Stimulated activated naive CD4-positive, alpha-beta T cell (primary cell): ENCODE data around the gene CEBPG.

Experiments used
- DNase-seq, 6 experiments: peaks; one replicate each; lab custom pipeline; 2025; lab: John Stamatoyannopoulos, UW

The CEBPG gene

DNA sequence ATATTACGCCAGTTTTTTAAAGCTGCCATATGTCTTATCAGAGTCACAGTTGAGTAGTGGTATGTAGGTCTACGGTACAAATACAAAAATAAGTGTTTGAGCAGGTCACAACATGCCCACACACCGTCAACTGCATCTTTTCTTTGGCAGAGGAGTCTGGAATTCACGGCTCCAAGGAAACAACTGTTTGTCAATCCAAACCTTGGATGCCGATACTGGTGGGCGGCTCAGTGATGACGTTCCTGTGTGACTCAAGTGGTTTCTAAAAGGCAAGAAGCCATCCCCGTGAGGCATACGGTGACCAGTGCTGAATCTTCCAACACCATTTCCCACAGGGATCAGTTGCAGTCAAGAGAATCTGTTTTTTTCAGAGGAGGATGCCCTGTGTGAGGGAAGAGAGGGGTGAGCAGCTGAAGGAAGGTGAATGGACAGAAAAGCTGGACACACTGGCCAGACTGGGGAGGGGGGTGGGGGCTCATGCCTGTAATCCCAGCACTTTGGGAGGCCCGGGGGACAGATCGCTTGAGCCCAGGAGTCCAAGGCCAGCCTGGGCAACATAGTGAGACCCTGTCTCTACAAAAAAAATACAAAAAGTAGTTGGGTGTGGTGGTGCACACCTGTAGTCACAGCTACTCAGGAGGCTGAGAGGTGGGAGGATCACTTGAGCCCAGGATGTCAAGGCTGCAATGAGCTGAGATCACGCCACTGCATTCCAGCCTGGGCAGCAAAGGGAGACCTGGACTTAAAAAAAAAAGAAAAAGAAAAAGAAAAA lies 22.8 kb upstream of the CEBPG start:
- no peak for DNase-seq

DNA sequence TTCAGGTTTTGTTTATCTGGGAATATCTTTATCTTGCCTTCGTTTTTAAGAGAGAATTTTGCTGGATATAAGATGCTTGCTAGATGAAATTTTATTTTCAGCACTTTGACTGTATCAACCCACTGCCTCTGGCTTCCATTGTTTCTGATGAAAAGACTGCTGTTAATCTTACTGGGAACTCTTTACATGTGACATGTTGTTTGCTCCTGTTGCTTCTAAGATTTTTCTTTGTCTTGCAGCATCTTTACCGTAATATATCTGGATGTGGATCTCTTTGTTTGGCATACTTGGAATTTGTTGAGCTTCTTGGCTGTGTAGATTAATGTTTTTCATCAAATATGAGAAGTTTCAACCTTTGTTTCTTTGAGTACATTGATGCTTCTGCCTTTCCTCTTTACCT lies 18.0 kb upstream of the CEBPG start:
- no peak for DNase-seq

DNA sequence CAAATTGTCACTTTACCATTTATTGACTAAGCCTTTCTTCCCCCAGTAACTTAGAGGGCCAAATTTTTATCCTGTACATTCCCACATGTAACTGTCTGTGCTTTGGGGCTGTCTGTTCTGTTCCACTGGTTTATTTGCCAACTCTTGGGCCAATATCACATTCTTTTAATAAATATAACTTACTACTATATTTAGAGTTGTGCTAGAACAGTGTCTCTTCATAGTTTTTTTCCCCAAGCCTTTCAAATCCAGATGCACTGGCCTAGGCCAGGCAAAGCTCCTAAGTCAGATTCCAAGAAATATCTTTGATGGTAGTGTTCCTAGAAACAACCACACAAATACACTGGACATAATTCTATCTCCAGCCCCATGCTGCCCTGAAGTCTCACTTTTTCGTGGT lies 16.0 kb upstream of the CEBPG start:
- DNase-seq = no peak

DNA sequence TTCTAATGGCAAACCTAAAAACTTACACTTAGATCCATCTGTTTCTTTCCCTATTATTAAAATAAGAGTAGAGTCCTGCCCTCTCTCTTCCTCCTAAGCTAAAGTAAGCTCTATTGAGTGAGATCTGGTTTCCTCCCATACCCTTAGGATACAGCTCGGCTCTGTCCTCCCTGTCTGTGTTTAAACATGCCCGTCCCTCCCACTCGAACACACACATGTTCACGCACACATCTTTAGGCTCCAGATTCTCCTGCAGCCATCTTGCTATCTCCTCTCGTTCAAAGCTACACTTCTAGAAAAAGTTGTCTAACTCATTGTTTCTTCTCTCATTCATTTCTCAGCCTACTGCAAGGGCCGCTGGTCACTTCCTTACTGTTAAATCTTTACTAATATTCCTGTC lies 15.1 kb upstream of the CEBPG start:
- DNase-seq = no peak

DNA sequence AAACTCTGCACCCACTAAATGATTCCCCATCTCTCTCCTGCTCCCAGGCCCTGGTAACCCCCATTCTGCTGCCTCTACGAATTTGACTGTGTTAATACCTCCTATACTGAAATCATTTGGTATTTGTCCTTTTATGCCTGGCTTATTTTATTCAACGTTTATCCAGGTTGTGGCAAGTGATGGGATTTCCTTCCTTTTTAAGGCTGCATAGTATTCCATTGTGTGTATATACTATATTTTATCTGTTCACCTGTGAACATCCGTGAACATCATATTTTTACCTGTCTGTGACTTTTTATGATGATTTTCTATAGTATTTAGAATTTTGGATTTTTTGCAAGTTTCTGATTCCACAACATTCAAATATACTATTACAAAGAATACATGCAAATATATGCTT lies 13.9 kb upstream of the CEBPG start:
- no peak for DNase-seq

DNA sequence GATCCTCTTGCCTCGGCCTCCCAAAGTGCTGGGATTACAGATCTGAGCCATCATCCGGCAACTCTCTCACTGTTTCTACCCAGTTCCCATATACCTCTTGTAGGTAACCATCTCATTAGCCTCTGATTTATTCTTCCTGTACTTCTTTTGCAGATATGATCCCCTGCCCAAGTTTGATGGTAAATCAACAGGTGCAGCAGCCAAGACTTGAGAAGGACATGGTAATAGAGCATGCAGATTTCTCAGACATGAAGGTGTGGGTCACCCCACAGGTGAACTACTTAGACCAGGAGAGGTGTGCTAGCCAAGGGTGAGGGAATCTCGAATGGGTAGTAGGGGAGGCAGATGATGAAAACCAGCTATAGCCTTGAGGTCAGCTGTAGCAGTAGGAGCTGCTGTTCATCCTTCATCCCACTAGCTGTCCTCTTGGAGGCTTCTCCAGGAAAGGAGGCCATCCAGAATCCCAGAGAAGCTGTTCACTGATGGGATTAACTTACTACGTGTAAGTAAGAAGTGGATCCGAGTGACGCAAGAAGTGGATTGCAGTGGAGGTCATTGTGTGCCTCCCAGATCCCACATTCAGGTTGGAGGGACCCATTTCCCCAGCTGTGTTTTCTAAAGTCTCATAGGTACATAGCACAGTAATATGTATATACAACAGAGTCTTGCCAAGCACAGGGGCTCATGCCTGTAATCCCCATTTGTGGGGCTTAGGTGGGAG lies 10.8 kb upstream of the CEBPG start:
- DNase-seq = no peak

DNA sequence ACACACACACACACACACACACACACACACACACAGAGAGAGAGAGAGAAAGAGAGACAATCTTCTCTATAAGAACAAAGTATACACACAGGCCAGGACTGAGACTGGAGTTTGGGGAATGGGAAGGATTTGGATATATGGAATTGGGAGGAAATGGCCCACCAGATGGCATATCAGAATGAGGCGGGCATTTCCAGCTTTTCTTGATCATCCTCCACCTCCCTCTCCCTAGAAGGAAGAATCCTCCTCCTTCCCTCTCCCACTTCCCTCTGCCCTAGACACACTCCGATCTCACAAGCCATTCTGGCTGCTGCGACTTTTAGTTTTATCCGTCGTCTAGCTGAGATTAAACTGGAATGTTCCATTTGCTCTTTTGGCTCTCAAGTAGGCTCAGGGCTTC lies 10.0 kb upstream of the CEBPG start:
- no peak for DNase-seq

DNA sequence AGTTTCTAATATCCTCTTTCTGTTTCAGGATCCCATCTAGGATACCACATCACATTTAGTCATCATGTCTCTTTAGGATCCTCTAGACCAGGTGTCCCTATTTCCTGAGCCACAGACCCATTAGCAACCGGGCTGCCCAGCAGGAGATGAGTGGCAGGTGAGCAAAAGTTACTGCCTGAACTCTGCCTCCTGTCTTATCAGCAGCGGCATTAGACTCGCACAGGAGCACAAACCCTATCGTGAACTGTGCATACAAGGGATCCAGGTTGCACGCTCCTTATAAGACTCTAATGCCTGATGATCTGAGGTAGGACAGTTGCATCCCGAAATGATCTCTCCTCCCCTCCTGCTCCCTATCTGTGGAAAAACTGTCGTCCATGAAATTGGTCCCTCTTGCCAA lies 7.8 kb upstream of the CEBPG start:
- no peak for DNase-seq

DNA sequence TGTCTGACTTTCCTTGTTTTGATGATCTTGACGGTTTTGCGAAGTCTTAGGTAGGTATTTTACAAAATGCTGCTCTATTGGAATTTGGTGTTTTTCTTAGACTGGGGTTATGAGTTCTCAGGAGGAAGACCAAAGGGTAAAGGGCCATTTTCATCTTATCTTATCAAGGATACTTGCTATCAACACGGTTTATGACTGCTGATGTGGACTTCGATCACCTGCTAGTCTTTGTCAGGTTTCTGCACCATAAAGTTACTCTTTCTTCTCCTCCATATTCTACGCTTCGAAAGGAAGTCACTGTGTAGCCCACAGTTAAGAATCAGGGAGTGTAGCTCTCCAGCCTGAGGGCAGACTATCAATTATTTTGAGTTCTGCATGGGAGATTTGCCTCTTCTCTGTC lies 7.4 kb upstream of the CEBPG start:
- DNase-seq = no peak

DNA sequence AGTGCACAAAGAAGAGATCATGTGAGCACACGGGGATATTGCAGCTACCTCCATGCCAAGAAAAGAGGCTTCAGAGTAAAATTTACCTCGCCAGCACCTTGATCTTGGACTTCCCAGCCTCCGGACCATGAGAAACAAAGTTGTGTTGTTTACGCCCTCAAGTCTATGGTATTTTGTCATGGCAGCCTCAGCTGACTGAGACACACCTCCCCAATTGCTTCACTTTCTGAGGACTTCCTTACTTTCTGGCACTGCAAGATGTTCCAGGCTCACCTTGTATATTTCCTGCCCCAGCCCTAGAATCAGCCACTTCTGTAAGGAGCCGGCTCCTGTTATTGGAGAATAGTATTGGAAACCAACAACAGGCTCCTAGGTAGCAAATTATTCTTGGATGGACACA lies 6.6 kb upstream of the CEBPG start:
- DNase-seq = no peak

DNA sequence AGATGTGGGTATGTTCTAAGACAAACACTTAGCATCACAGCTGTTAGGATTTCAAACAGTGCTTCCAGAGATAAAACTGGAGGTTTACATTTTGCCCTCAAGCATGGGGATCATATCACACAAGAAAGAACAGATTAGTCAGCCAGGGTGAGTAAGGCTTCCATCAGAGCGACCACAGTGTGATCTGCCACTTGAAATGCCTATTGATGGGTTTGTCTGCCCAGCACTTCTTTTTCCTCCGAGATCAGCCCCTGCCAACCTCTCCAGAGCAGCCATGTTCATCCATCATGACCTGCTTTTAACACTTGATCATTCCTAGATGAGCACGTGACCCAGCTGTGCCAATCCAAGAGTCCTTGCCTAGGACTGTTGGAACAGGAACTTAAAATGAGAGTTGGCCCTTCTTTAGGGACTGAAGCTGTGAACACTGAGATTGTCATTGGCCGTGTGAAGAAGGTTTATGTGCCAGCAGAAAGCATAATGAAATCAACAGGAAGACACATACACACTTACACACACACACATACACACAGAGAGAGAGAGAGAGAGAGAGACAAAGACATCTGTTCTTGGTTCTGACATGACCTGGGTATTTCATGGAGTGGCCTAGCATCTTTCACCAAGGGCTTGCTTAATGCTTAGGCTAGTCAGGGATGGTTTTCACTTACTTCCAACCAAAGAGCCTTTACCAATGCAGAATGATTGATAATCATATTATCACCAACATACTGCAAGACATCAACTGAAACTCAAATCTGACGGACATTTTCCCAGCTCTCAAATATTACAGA lies 5.2 kb upstream of the CEBPG start:
- DNase-seq = no peak

DNA sequence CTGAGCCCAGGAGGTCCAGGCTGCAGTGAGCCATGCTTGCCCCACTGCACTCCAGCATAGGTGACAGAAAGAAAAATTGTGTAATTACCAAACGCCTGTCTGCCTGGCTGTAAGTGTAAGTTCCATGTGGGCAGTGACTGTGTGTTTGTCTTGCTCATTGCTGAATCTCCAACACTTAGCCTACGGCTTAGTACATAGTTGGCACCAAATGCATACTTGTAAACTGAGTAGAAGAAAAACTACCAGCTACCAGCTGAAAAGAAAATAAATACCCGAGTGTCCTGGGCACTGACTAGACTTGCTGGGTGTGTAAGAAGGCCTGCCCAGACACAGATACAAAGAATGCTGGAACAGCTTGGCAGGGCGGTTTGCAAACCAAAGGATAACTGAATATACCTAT lies 2.7 kb upstream of the CEBPG start:
- DNase-seq = no peak

DNA sequence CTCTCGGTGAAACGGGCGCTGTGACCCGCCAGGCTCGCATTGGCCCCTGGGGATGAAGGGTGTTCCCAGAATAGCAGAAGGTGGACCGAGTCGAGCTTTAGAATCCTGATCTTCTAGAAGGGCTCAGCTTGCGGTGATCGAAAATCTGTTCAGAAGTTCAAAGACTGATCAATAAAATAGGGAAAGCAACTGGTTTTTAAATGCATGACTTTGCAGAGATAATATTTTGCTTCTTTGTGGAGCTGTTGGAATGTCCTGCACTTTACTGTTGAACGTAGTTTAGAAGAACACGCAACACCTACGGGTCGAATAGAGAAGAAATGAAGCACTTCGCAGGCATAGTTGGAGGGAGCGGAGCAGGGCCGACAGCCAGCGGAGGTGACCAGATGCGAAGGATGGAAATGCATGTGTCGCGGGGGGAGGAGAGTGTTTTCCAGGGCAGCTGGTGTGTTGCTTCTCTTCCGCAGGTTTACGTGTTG lies 766 bp downstream of the CEBPG start:
- no peak for DNase-seq

DNA sequence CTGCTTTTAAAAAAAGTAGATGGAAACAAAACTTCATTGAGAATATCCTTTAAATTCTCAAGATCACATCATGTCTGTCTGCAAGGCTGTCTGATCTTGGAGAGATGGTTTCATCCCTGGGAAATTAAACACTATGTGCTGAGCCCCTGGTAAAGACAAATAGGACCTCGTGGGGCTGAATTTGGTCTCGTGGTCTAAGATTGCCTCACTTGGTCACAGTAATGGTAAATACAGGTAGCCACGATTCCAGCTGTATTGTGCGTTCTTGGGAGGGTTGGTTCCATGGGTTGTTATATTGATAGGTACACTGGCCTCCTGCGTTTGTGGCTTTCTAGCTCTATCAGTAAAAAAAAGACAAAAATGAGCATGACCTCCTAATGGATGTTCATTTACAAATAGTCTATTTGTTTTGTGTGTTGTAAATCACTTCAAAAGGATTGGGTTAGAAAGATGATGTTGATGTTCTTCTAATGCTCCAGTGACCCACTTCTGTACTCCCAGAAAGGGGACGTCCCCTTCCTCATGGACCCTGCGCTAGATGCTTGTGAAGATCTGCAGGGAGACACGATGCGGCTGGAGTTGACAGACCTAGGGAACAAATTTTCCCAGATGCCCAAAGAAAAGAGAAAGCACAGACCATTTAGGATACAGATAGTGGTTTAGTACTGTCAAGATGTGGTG lies 1.8 kb downstream of the CEBPG start:
- no peak for DNase-seq

DNA sequence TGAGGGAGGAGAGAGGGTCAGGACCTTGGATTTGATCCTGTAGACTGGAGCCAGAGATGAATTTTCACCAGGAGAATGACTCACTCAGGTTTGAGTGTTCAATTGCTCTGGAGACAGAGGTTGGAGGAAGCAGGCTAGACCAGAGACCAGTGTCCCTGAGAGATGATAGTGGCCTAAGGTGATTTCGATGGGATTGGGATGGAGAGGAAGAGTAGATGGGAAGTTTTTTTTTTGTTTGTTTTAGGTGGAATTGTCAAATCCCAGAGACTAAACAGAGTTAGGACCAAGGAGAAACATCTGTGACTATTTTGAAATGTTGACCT lies 2.3 kb downstream of the CEBPG start:
- no peak for DNase-seq

DNA sequence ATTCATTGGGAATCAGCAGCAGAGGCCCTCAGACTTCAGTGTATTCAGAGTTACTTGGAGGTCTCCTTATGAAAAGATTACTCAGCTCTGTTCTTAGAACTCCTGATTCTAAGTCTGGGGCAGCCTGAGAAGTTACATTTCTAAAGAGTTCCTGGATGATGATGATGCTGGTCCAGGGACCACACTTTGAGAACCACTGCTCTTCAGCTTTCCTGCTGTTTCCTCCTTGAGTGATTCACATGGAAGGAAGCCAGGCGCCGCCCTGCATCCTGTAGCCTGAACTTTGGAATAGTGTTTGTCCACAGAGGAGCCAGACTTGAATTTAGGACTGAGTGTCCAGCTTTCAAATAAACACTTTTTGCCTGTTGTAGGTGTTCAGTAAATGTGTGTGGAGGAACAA lies 2.9 kb downstream of the CEBPG start:
- no peak for DNase-seq

DNA sequence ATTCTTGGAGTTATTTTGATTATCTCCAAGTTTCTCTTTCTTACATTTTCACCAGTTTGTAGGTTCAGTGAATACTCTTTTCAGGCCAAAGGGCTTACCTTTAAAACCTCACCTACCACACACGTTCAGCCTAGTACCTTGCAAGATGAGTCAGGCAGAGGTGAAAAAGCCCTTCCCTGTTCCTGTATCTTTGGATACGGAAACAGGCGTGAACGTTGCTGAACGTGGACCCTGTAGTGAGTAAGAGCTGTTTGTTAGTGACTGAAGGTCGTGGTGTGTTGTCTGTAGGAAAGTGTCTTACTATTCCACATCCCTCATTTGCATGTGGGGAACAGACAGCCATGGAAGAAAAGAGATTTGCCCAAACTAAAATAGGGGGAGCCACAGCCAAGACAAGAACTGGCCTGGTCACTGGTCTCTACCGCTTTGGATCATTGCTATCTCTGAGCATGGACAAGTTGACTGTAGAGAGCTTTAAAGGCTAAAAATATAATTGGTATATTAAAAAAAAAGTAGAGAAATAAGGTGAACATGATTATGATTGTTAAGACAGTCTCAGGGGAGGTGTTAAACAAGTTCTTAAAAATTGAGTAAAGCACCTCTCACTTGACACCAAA lies 3.5 kb downstream of the CEBPG start:
- no peak for DNase-seq

DNA sequence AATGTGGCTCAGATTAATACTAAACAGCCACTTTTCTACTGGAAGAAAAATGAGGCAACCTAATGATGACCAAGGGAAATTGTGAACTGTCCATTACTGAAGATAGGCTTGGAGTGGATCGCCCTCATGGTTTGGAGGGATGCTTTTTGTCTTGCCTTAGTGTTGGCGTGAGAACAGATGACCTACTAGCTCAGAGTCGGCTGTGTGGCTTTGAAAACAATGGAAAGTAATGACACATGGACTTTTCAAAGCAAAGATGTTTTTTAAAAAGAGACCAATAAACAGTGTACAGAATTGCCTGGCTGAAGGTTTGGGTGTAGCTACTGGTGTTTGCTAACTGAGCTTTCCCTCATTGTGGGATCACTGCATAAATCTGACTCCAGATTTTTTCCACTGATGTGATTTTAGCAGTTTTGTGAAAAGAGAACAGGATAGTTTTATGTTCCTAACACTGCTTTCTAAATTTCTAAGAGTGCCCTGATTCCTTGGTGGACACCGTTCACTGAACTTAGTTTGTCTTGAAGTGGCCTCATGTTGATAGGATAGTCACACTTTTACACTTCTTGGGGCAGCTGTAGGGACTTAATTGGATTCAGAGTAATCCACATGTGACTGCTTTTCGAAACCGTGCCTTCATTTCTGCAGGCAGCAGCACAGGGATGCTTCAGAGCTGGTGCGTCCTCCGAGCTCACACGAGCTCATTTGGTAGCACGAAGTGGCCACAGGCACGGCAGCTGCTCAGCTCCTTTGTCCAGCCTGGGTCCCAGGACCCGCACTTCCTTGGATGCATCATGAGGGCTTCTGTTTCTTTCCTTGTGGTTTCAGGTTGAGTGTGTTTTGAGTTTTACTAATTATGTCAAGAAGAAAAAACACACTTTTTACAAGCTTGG lies 4.3 kb downstream of the CEBPG start:
- DNase-seq = no peak

DNA sequence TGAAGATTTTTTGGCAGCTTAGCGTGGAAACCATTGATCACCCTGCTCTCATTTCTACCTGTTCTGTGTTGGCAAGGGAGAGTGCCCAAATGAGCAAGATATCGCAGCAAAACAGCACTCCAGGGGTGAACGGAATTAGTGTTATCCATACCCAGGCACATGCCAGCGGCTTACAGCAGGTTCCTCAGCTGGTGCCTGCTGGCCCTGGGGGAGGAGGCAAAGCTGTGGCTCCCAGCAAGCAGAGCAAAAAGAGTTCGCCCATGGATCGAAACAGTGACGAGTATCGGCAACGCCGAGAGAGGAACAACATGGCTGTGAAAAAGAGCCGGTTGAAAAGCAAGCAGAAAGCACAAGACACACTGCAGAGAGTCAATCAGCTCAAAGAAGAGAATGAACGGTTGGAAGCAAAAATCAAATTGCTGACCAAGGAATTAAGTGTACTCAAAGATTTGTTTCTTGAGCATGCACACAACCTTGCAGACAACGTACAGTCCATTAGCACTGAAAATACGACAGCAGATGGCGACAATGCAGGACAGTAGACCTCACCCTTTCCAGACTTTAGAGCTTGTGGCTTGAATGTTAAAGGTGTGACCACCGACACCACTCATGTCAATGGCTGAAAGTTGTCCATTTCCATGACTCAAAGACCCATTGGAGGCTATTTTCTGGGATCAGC lies 5.8 kb downstream of the CEBPG start:
- no peak for DNase-seq

DNA sequence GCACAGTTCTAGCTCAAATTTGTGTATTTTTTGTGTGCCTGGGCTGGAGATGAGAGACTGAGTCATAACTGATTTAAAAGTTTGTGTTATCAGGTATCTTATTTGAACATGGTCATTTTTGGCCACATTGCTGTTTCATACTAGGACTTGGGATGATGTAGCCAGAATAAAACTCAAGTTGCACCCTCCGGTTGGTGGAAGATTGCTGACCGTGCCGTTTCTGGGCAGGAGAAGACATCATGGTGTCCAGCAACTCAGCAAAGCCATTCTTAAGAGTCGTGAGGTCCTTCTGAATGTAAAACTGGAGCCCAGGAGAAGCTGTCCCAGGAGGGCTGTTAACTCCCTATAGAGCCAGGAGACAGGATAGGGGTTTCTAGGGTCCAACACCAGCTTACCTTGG lies 7.6 kb downstream of the CEBPG start:
- no peak for DNase-seq
